Naive thymus-derived CD4-positive, alpha-beta T cell (primary cell): ENCODE data around the gene CACUL1. TPM values are rescaled to one million over a fixed set of nuclear protein-coding genes. Genes with fewer than 3 reads are reported as not detected.

Experiments used
- ATAC-seq: fragments of 150-1000 bp; cut with Tn5 transposase; 2 replicates; pipeline ENCODE4 v1.10.0; 2021; ENCODE audit warnings: mild to moderate bottlenecking, moderate library complexity
- CTCF ChIA-PET: fragments of 350-600 bp; sonication (Branson Sonifier 250); formaldehyde crosslinking; loops from one replicate; lab custom pipeline; 2021; ENCODE audit warnings: antibody characterized with exemption; lab: Charles Lee
- POLR2A ChIA-PET: fragments of 350-600 bp; sonication (Branson Sonifier 250); formaldehyde crosslinking; loops from one replicate; lab custom pipeline; 2021; ENCODE audit warnings: antibody characterized with exemption, inconsistent platforms; lab: Charles Lee
- DNase-seq, 9 donors: peaks; one replicate each; pipeline versions ENCODE4 v3.0.0 to v3.0.0-alpha.2; 2020 to 2022; ENCODE audit warnings: mixed read lengths in 1 of 9
- H3K27ac ChIP-seq: one replicate; pipeline ENCODE4 v1.7.0; 2013; ENCODE audit warnings: mild to moderate bottlenecking, low read depth, low read length, moderate library complexity
- H3K27me3 ChIP-seq, 2 donors: one replicate each; pipeline ENCODE4 v1.7.0; 2013; ENCODE audit warnings: low read length in 2 of 2, mild to moderate bottlenecking in 2 of 2, moderate library complexity in 2 of 2; ENCODE audit not compliant: control insufficient read depth in 2 of 2, insufficient read depth in 2 of 2
- H3K36me3 ChIP-seq, 3 experiments: 1 replicate in 2 of 3; 2 replicates in 1 of 3; pipeline ENCODE4 v1.7.0; 2013; ENCODE audit warnings: low read length in 3 of 3, mild to moderate bottlenecking in 3 of 3, moderate library complexity in 1 of 3; ENCODE audit not compliant: insufficient read depth in 3 of 3, control insufficient read depth in 2 of 3
- H3K4me1 ChIP-seq, 2 donors: one replicate each; pipeline ENCODE4 v1.7.0; 2013; ENCODE audit warnings: low read length in 2 of 2, mild to moderate bottlenecking in 2 of 2, moderate library complexity in 1 of 2; ENCODE audit not compliant: control insufficient read depth in 2 of 2, insufficient read depth in 2 of 2
- H3K4me3 ChIP-seq: 2 replicates; pipeline ENCODE4 v1.7.0; 2013; ENCODE audit warnings: mild to moderate bottlenecking, low read length
- H3K9me3 ChIP-seq, 3 experiments: 1 replicate in 2 of 3; 2 replicates in 1 of 3; pipeline ENCODE4 v1.7.0; 2013; ENCODE audit warnings: low read length in 3 of 3; ENCODE audit not compliant: control insufficient read depth in 2 of 3
- H3K27ac Mint-ChIP-seq, 9 donors: one replicate each; pipeline ENCODE4 v1.8.0; 2020 to 2022; ENCODE audit warnings: mixed read lengths in 9 of 9, mild to moderate bottlenecking in 8 of 9, moderate library complexity in 5 of 9, inconsistent platforms in 2 of 9
- H3K27me3 Mint-ChIP-seq, 5 donors: one replicate each; pipeline ENCODE4 v1.8.0; 2021 to 2022; ENCODE audit warnings: mixed read lengths in 5 of 5, mild to moderate bottlenecking in 1 of 5
- H3K36me3 Mint-ChIP-seq, 5 donors: one replicate each; pipeline ENCODE4 v1.8.0; 2020 to 2022; ENCODE audit warnings: mixed read lengths in 5 of 5, mild to moderate bottlenecking in 3 of 5, inconsistent platforms in 1 of 5
- H3K4me1 Mint-ChIP-seq, 7 donors: one replicate each; pipeline ENCODE4 v1.8.0; 2020 to 2022; ENCODE audit warnings: mixed read lengths in 7 of 7, mild to moderate bottlenecking in 3 of 7, inconsistent platforms in 1 of 7
- H3K4me3 Mint-ChIP-seq, 10 donors: one replicate each; pipeline ENCODE4 v1.8.0; 2020 to 2022; ENCODE audit warnings: mild to moderate bottlenecking in 10 of 10, mixed read lengths in 10 of 10, moderate library complexity in 6 of 10, inconsistent platforms in 2 of 10
- H3K9me3 Mint-ChIP-seq, 11 donors: one replicate each; pipeline ENCODE4 v1.8.0; 2020 to 2022; ENCODE audit warnings: mixed read lengths in 11 of 11, mild to moderate bottlenecking in 4 of 11, inconsistent platforms in 1 of 11, moderate library complexity in 1 of 11
- intact Hi-C, 2 donors: fragments of 100-400 bp; cut with micrococcal nuclease; formaldehyde crosslinking; loops; one replicate each; pipeline ENCODE4 v1.15.1; 2023
- polyA plus RNA-seq, 2 donors: library from polyadenylated mRNA; unstranded; fragments of 300-500 nt; fragmentation: Illumina TruSeq; gene quantifications; one replicate each; pipeline ENCODE4 v1.2.3, GENCODE V29; 2021
- total RNA-seq, 6 experiments: library from RNA in 5 of 6; stranded (reverse) in 5 of 6; gene quantifications; 1 replicate in 5 of 6; 2 replicates in 1 of 6; pipeline ENCODE4 v1.2.3 and lab custom pipeline; 2021 to 2026

CACUL1 gene
- total and polyA plus RNA-seq, 7 experiments from 2014 or later, result 20.0 to 66.6 (median 32.4) TPM

- DNase-seq, result no peak
- peak overlapping the region in 6 of 10 donors; percentile 56 to 73 (median 66) for H3K4me3 Mint-ChIP-seq
- Histone ChIP-seq H3K36me3 (no peaks in the 10 kb centered on the region), H3K4me3 (no peak overlapping the region), H3K4me1 (peaks cover 0 to 31% of the 10 kb centered on the region in 2 donors), H3K27ac (no peak overlapping the region), H3K9me3 (no peaks in the 10 kb centered on the region), H3K27me3 (no peaks in the 10 kb centered on the region)
- intact Hi-C loops, result loop anchor here in 1 of 2 donors (1.0 kb wide), 1 partner anchor 12 kb away; no protein-coding TSS in a partner anchor
- H3K4me1 Mint-ChIP-seq, result peaks cover 4 to 82% (median 52%) of the 10 kb centered on the region in 7 donors
- peaks cover 0 to 2% (median 0%) of the 10 kb centered on the region in 5 donors for H3K27me3 Mint-ChIP-seq
- ChIA-PET CTCF (interaction anchor here (0.9 kb wide), 1 partner anchor 50 kb away, joined by 4 read pairs; no protein-coding TSS in a partner anchor), POLR2A (interaction anchor here (0.7 to 1.7 kb wide), 2 partner anchors 12 to 29 kb away, joined by 5 read pairs; no protein-coding TSS in a partner anchor)
- H3K9me3 Mint-ChIP-seq, result no peaks in the 10 kb centered on the region
- ATAC-seq, result no peak
- H3K36me3 Mint-ChIP-seq, result peaks cover 0 to 20% (median 0%) of the 10 kb centered on the region in 5 donors
- H3K27ac Mint-ChIP-seq, result peak overlapping the region in 7 of 9 donors; percentile 48 to 87 (median 81)
These were observed 84.9 kb downstream of the CACUL1 start for GRCh38 chr10:118669835-118670234.

- Mint-ChIP-seq H3K4me3 (peak overlapping the region in 7 of 10 donors; percentile 42 to 73 (median 66)), H3K36me3 (peaks cover 0 to 20% (median 0%) of the 10 kb centered on the region in 5 donors), H3K27ac (peak overlapping the region in 8 of 9 donors; percentile 48 to 87 (median 80)), H3K4me1 (peaks cover 4 to 82% (median 52%) of the 10 kb centered on the region in 7 donors), H3K27me3 (peaks cover 0 to 4% (median 0%) of the 10 kb centered on the region in 5 donors), H3K9me3 (no peaks in the 10 kb centered on the region)
- POLR2A ChIA-PET, result interaction anchor here (0.7 to 1.7 kb wide), 3 partner anchors 11 to 30 kb away, joined by 3 to 5 read pairs (median 5); no protein-coding TSS in a partner anchor
- Histone ChIP-seq H3K27ac (no peak overlapping the region), H3K9me3 (no peaks in the 10 kb centered on the region), H3K27me3 (no peaks in the 10 kb centered on the region), H3K4me1 (peaks cover 0 to 32% of the 10 kb centered on the region in 2 donors), H3K36me3 (no peaks in the 10 kb centered on the region), H3K4me3 (no peak overlapping the region)
- intact Hi-C loops, result loop anchor here in 1 of 2 donors (1.0 kb wide), 1 partner anchor 11 kb away; no protein-coding TSS in a partner anchor
- DNase-seq (peak in 3 of 9 donors; percentile 27 to 33 (median 32)), ATAC-seq (peak; percentile 51)
- CTCF ChIA-PET, result interaction anchor here (0.9 to 1.1 kb wide), 2 partner anchors 50 to 100 kb away, joined by 3 to 4 read pairs; no protein-coding TSS in a partner anchor
These were observed 85.6 kb downstream of the CACUL1 start for GRCh38 chr10:118669020-118669791.

GRCh38 chr10:118668228-118668952, 86.4 kb downstream of the CACUL1 start:
- Mint-ChIP-seq H3K27ac (peak overlapping the region in 7 of 9 donors; percentile 48 to 87 (median 79)), H3K4me3 (peak overlapping the region in 7 of 10 donors; percentile 23 to 67 (median 64)), H3K4me1 (peaks cover 6 to 82% (median 54%) of the 10 kb centered on the region in 7 donors), H3K9me3 (no peaks in the 10 kb centered on the region), H3K27me3 (peaks cover 0 to 7% (median 0%) of the 10 kb centered on the region in 5 donors), H3K36me3 (peaks cover 0 to 13% (median 0%) of the 10 kb centered on the region in 5 donors)
- H3K27me3 ChIP-seq, result no peaks in the 10 kb centered on the region
- no peaks in the 10 kb centered on the region for H3K9me3 ChIP-seq
- intact Hi-C loops, result no loop called here
- ChIA-PET POLR2A (interaction anchor here (1.0 to 1.7 kb wide), 2 partner anchors 10 to 29 kb away, joined by 3 to 5 read pairs; no protein-coding TSS in a partner anchor), CTCF (interaction anchor here (1.1 kb wide), 1 partner anchor 99 kb away, joined by 3 read pairs; no protein-coding TSS in a partner anchor)
- peaks cover 0 to 40% of the 10 kb centered on the region in 2 donors for H3K4me1 ChIP-seq
- ATAC-seq (no peak), DNase-seq (no peak)
- H3K36me3 ChIP-seq, result no peaks in the 10 kb centered on the region
- no peak overlapping the region for H3K4me3 ChIP-seq
- no peak overlapping the region for H3K27ac ChIP-seq

GRCh38 chr10:118667732-118668131, 87.0 kb downstream of the CACUL1 start:
- Histone ChIP-seq H3K4me3 (no peak overlapping the region), H3K27ac (no peak overlapping the region), H3K4me1 (peaks cover 0 to 46% of the 10 kb centered on the region in 2 donors), H3K36me3 (no peaks in the 10 kb centered on the region), H3K9me3 (no peaks in the 10 kb centered on the region), H3K27me3 (no peaks in the 10 kb centered on the region)
- Mint-ChIP-seq H3K4me1 (peaks cover 11 to 84% (median 57%) of the 10 kb centered on the region in 7 donors), H3K27ac (peak overlapping the region in 1 of 9 donors; percentile 10), H3K27me3 (peaks cover 0 to 9% (median 0%) of the 10 kb centered on the region in 5 donors), H3K4me3 (no peak overlapping the region), H3K9me3 (peaks cover 0 to 3% (median 0%) of the 10 kb centered on the region in 11 donors), H3K36me3 (peaks cover 0 to 6% (median 0%) of the 10 kb centered on the region in 5 donors)
- ChIA-PET CTCF (no interaction called here), POLR2A (interaction anchor here (1.0 kb wide), 1 partner anchor 29 kb away, joined by 3 read pairs; no protein-coding TSS in a partner anchor)
- DNase-seq, result no peak
- no peak for ATAC-seq
- intact Hi-C loops, result no loop called here

GRCh38 chr10:118666350-118666749, 88.4 kb downstream of the CACUL1 start:
- Histone ChIP-seq H3K4me1 (peaks cover 9 to 59% of the 10 kb centered on the region in 2 donors), H3K27me3 (no peaks in the 10 kb centered on the region), H3K36me3 (no peaks in the 10 kb centered on the region), H3K27ac (no peak overlapping the region), H3K4me3 (no peak overlapping the region), H3K9me3 (no peaks in the 10 kb centered on the region)
- peak overlapping the region in 1 of 9 donors; percentile 17 for H3K27ac Mint-ChIP-seq
- peaks cover 0 to 11% (median 9%) of the 10 kb centered on the region in 11 donors for H3K9me3 Mint-ChIP-seq
- ATAC-seq, result no peak
- H3K4me1 Mint-ChIP-seq, result peaks cover 18 to 90% (median 66%) of the 10 kb centered on the region in 7 donors
- H3K36me3 Mint-ChIP-seq, result peaks cover 0 to 10% (median 6%) of the 10 kb centered on the region in 5 donors
- POLR2A ChIA-PET, result interaction anchor here (0.6 kb wide), 1 partner anchor 71 kb away, joined by 3 read pairs; no protein-coding TSS in a partner anchor
- CTCF ChIA-PET, result interaction anchor here (0.9 kb wide), 1 partner anchor 28 kb away, joined by 3 read pairs; no protein-coding TSS in a partner anchor
- no peak for DNase-seq
- intact Hi-C loops, result no loop called here
- H3K4me3 Mint-ChIP-seq, result no peak overlapping the region
- H3K27me3 Mint-ChIP-seq, result peaks cover 0 to 12% (median 0%) of the 10 kb centered on the region in 5 donors
